HG03342 (cell line): ENCODE data around the gene SLC12A6.
A peak's percentile ranks its signal among the peaks of the same experiment; 100 is the strongest.
"Not testable (repeated sequence)": the region's sequence is repeated elsewhere in the genome, so short reads cannot be mapped to it uniquely, and the experiment has no call there.

ENCODE experiments used
- ATAC-seq: cut with Tn5 transposase; IDR thresholded peaks from one replicate; pipeline ENCODE4 v1.9.1; 2021; ENCODE audit warnings: mild to moderate bottlenecking, moderate library complexity; ENCODE audit not compliant: unreplicated experiment

SLC12A6 gene

GRCh38 chr15:34358367-34358766, 20.8 kb upstream of the SLC12A6 start:
- no peak for ATAC-seq

GRCh38 chr15:34357653-34358052, 20.1 kb upstream of the SLC12A6 start:
- no peak for ATAC-seq

- ATAC-seq: no peak
Observed at GRCh38 chr15:34355241-34355640, 17.7 kb upstream of the SLC12A6 start.

- ATAC-seq: no peak
Observed at GRCh38 chr15:34354286-34354685, 16.7 kb upstream of the SLC12A6 start.

- ATAC-seq: no peak
Observed at GRCh38 chr15:34353627-34354026, 16.0 kb upstream of the SLC12A6 start.

- not testable (repeated sequence) for ATAC-seq
Observed at GRCh38 chr15:34352996-34353395, 15.4 kb upstream of the SLC12A6 start.

GRCh38 chr15:34349769-34350168, 12.2 kb upstream of the SLC12A6 start:
- no peak for ATAC-seq

- no peak for ATAC-seq
Observed at GRCh38 chr15:34348735-34349300, 11.2 kb upstream of the SLC12A6 start.

GRCh38 chr15:34347951-34348638, 10.5 kb upstream of the SLC12A6 start:
- no peak for ATAC-seq

- ATAC-seq: peak; percentile 91
Observed at GRCh38 chr15:34342737-34343575, 5.4 kb upstream of the SLC12A6 start, which contains the start of the genes NOP10 and NUTM1. Gene NOP10 (minus strand): TSS chr15:34343136. CDS start chr15:34343073, 63 bp downstream. Gene NUTM1 (plus strand): TSS chr15:34343315. CDS start chr15:34343697, 382 bp downstream.

- not testable (repeated sequence) for ATAC-seq
Observed at GRCh38 chr15:34342213-34342736, 4.7 kb upstream of the SLC12A6 start.

GRCh38 chr15:34341381-34342212, 4.0 kb upstream of the SLC12A6 start:
- ATAC-seq: no peak

GRCh38 chr15:34339946-34340345, 2.4 kb upstream of the SLC12A6 start:
- no peak for ATAC-seq

GRCh38 chr15:34338347-34338746, 766 bp upstream of the SLC12A6 start:
- no peak for ATAC-seq

GRCh38 chr15:34336991-34337556, 507 bp downstream of the SLC12A6 start:
- peak; percentile 6 for ATAC-seq

- ATAC-seq: no peak
Observed at GRCh38 chr15:34336231-34336990, 1.2 kb downstream of the SLC12A6 start.

- ATAC-seq: no peak
Observed at GRCh38 chr15:34335176-34336032, 2.2 kb downstream of the SLC12A6 start.

- ATAC-seq: no peak
Observed at GRCh38 chr15:34334672-34335071, 2.9 kb downstream of the SLC12A6 start.
